ENCODE measurements around the gene EIPR1.

The EIPR1 gene

DNA sequence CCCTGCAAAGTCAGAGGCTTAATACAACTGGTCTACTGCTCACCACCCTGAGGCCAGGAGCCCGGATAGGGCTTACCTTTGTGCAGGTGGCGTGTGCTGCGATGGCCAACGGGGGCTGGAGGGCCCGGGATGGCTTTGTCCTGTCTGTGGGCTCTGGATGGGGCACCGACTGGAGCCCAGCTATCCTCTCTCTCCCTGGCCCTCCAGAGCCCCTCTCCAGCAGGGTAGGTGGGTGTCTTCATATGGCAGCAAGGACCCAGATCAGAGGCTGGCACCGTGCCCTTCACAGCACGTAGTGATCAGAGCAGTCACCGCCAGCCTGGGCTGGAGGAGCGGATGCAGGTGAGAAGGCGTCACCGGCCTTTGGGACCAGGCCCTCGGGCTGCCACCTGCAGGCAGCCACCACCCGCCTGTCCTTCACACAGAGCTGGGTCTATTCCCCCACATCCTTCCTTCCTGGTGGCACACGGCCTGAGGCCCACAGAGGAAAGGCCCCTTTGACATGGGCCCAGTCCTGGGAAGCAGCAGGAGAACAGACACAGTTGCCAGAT lies 232.1 kb downstream of the EIPR1 start:
- no peak for DNase-seq

GRCh38 chr2:3144856-3145255 lies 232.8 kb downstream of the EIPR1 start:
- no peak for DNase-seq

GRCh38 chr2:3143602-3144001 lies 234.0 kb downstream of the EIPR1 start:
- DNase-seq: no peak

- no peak for DNase-seq
Measured at GRCh38 chr2:3142961-3143571, 234.6 kb downstream of the EIPR1 start.

- no peak for DNase-seq
Measured at GRCh38 chr2:3142210-3142609, 235.4 kb downstream of the EIPR1 start.

DNA sequence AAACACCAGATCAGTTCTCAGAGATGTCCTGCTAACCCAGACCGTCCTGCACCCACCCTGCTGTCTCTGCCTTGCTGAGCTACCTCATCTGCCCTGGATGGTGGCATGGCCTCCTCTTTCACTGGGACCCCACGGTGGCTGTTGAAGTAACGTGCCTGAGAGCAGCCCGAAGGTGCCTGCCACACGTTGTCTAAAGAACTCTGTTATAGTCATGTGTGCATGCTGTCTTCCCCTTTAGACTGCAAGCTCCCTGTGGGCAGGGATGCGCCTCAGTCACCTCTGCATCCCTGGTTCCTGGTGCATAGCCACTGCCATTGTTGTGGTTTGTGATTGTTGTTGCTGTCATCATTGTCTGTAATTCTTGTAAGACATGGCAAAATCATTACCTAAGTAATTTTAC lies 235.9 kb downstream of the EIPR1 start:
- no peak for DNase-seq

- no peak for DNase-seq
Measured at GRCh38 chr2:3139906-3140305, 237.7 kb downstream of the EIPR1 start.

Measured in fibroblast of skin of abdomen (primary cell).